ENCODE data around the gene TUBGCP2.
"Not testable (repeated sequence)": the region's sequence is repeated elsewhere in the genome, so short reads cannot be mapped to it uniquely, and the experiment has no call there.

DNA sequence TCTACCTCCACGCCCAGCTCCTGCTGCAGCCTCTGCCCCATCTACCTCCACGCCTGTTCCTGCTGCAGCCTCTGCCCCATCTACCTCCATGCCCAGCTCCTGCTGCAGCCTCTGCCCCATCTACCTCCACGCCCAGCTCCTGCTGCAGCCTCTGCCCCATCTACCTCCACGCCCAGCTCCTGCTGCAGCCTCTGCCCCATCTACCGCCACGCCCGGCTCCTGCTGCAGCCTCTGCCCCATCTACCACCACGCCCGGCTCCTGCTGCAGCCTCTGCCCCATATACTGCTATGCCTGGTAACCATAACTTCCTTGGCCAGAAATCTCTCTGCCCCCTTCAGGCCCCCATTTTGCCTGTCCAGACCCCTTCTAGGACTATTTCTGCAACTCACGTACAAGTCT is 43.6 kb downstream of the TUBGCP2 start:
- not testable (repeated sequence) for TF ChIP-seq POLR2A (IDR thresholded peaks at IDR 0.05; ENCODE audit: low read length); GATA1 (IDR thresholded peaks at IDR 0.05; ENCODE audit: low read depth, low read length)

Data from erythroblast (primary cell).